ENCODE measurements around the gene ISG20. TPM values are rescaled to one million over a fixed set of nuclear protein-coding genes. Genes with fewer than 3 reads are reported as not detected.

The ISG20 gene
- total and polyA plus RNA-seq, 2 donors (not counting 3 experiments of a cell fraction or from before 2014, with no cell fraction given) = 6.4 to 7.5 TPM

DNA sequence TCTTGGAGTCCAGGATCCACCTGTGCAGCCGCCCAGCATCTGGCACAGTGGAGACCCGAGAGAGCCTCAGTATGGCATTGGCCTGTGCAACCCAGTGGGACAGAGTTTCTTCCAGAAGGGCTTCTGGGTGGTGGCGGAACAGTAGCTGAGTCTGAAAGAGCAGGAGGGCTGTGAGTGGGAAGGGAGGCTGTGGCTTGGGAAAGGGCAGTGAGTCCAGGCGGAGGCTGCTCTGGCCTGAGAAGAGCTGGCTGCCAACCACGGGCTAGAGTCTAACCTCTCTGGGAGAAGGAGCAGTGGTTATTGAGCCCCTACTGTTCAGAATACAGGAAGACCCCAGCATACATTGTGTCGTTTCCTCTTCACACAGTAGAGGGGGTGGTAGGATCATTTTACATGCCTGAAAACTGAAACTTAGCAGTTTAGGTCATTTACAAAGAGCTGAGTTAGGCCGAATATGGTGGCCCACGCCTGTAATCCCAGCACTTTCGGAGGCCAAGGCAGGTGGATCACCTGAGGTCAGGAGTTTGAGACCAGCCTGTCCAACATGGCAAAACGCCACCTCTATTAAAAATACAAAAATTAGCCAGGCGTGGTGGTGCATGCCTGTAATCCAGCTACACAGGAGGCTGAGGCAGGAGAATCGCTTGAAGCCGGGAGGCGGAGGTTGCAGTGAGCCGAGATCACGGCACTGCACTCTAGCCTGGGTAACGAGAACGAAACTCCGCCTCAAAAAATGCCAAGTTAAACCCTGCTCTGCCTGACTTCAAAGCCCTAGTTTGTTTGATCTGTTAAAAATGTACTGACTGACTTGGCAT is 14.5 kb upstream of the ISG20 start:
- ChIA-PET CTCF (interaction anchor here (0.6 to 2.7 kb wide), 35 partner anchors 9 to 547 kb away, joined by 3 to 69 read pairs (median 5); partner anchors contain the start of genes HAPLN3, MFGE8, MRPL46 and MRPS11), POLR2A (interaction anchor here (0.6 to 1.4 kb wide), 2 partner anchors 10 to 14 kb away, joined by 4 to 8 read pairs; partner anchors contain the start of gene ISG20)
- dilution Hi-C loops (cut with MboI; ENCODE audit: extremely low pct_ligation_motif_present, low sequenced_read_pairs) = no loop called here
- no peaks in the 10 kb centered on the region for H3K9me3 ChIP-seq (replicated peaks; ENCODE audit: control insufficient read depth, insufficient read depth, low read length)
- H3K27me3 ChIP-seq (ENCODE audit: control insufficient read depth in 2 of 2, insufficient read depth in 2 of 2, low read length in 2 of 2) = no peaks in the 10 kb centered on the region
- peak overlapping the region; percentile 6 for H3K9ac ChIP-seq (replicated peaks; ENCODE audit: extremely low read depth, insufficient read depth, low read length)
- intact Hi-C loops (cut with micrococcal nuclease) = loop anchor here (1.0 to 10.0 kb wide), 9 partner anchors 77 to 710 kb away; partner anchors contain the start of genes MRPL46, MRPS11 and POLG
- TF ChIP-seq, protein P1, sequence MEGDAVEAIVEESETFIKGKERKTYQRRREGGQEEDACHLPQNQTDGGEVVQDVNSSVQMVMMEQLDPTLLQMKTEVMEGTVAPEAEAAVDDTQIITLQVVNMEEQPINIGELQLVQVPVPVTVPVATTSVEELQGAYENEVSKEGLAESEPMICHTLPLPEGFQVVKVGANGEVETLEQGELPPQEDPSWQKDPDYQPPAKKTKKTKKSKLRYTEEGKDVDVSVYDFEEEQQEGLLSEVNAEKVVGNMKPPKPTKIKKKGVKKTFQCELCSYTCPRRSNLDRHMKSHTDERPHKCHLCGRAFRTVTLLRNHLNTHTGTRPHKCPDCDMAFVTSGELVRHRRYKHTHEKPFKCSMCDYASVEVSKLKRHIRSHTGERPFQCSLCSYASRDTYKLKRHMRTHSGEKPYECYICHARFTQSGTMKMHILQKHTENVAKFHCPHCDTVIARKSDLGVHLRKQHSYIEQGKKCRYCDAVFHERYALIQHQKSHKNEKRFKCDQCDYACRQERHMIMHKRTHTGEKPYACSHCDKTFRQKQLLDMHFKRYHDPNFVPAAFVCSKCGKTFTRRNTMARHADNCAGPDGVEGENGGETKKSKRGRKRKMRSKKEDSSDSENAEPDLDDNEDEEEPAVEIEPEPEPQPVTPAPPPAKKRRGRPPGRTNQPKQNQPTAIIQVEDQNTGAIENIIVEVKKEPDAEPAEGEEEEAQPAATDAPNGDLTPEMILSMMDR (IDR thresholded peaks at IDR 0.05; ENCODE audit: extremely low read depth in 1 of 2, insufficient read depth in 1 of 2, low read depth in 1 of 2, low read length in 2 of 2) = peak; percentile 31 to 44
- peak; percentile 40 for TF ChIP-seq POLR2A (IDR thresholded peaks at IDR 0.05; ENCODE audit: low read depth, low read length)
- TF ChIP-seq EZH2 (IDR thresholded peaks at IDR 0.05; ENCODE audit: borderline replicate concordance, low read depth, low read length, severe bottlenecking) = no peak
- no peak overlapping the region for H2AFZ ChIP-seq (ENCODE audit: low read depth, low read length)
- peak overlapping the region; percentile 84 for H3K4me2 ChIP-seq (ENCODE audit: insufficient read depth, low read length)
- no peaks in the 10 kb centered on the region for H3K9me1 ChIP-seq (replicated peaks; ENCODE audit: control insufficient read depth, extremely low read depth, insufficient read depth, low read length)
- H4K20me1 ChIP-seq (replicated peaks; ENCODE audit: control insufficient read depth, extremely low read depth, insufficient read depth, low read length) = no peaks in the 10 kb centered on the region
- FAIRE-seq (peak; percentile 80), DNase-seq (ENCODE audit: low read depth, low spot score) (peak; percentile 81)
- BruUV-seq (replicated peaks) = no TSS peak
- H3K4me3 ChIP-seq (replicated peaks in 1 of 3; ENCODE audit: insufficient read depth in 1 of 3, low read depth in 1 of 3, low read length in 3 of 3) = no peak overlapping the region
- peaks cover 82% of the 10 kb centered on the region for H3K79me2 ChIP-seq (ENCODE audit: control insufficient read depth, insufficient read depth, low read length)
- H3K4me1 ChIP-seq (ENCODE audit: control insufficient read depth, extremely low read depth, insufficient read depth, low read length) = peaks cover 36% of the 10 kb centered on the region
- H3K36me3 ChIP-seq (ENCODE audit: control insufficient read depth in 2 of 2, extremely low read depth in 1 of 2, insufficient read depth in 2 of 2, low read length in 2 of 2) = peaks cover 10 to 19% of the 10 kb centered on the region in 2 experiments
- peak overlapping the region; percentile 44 for H3K27ac ChIP-seq (ENCODE audit: insufficient read depth, low read depth, low read length)

Data from endothelial cell of umbilical vein (primary cell).